ENCODE data around the gene ACOXL. TPM values are rescaled to one million over a fixed set of nuclear protein-coding genes. Genes with fewer than 3 reads are reported as not detected.

The ACOXL gene
- polyA plus RNA-seq, 3 donors, result 0.10 TPM; not detected in 2

DNA sequence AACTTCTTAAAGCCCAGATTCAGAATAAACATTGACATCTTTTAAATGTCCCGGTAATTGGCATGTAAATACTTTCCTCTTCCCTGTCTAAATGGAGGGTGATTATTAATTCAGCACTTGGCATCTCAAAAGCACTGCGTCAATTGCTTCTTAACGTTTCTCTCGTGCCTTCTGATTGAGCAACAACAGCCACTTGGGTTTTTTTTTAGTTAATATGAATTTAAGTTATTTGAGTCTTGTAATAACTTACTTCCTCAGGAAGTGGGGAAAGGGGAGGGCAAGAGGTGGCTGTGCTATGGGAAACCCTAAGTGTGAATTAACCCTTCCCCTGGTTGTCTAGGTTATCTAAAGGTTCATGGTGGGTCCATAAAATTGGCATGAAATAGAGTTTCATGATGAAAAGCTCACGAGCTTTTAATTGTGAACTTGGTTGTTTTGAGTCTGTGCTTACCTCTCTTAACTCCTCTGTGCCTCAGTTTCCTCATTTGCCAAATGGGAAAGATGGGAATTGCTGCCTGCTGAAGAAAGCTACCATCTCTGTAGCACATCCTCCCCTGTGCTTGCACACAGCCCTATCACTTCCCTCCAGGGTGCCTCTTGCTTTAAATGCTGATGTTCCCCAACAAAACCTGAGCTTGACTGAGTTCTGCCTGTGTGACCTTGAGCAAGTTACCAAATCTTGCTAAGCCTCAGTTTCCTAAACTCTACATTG is 262.0 kb downstream of the ACOXL start:
- 14 to 28% (median 14%) methylated on average over 5 of the region's 5 CpGs for WGBS, 3 donors
- H3K27ac ChIP-seq (ENCODE audit: low read depth, low read length), result no peak overlapping the region

DNA sequence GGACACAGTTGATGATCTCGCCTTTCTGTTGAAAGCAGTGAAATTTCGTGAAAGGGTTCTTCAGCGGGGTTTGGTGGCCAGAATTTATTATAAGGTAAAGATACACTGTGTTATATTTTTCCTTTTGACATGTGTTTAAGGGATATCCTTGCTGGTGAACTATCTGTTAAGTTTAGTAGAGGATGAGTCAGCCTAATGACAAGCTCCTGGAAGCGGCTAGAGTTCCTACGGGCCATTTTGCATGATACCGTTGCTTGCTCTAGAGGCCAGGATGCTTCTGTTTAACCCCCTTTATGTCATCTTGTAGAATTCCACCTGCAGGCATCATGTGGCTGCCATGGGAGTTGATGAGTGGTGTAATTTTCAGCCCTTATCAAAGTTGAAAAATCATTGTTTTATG is 263.5 kb downstream of the ACOXL start:
- 83 to 85% (median 85%) methylated on average over 6 of the region's 6 CpGs for WGBS, 3 donors
- no peak overlapping the region for H3K27ac ChIP-seq (ENCODE audit: low read depth, low read length)

DNA sequence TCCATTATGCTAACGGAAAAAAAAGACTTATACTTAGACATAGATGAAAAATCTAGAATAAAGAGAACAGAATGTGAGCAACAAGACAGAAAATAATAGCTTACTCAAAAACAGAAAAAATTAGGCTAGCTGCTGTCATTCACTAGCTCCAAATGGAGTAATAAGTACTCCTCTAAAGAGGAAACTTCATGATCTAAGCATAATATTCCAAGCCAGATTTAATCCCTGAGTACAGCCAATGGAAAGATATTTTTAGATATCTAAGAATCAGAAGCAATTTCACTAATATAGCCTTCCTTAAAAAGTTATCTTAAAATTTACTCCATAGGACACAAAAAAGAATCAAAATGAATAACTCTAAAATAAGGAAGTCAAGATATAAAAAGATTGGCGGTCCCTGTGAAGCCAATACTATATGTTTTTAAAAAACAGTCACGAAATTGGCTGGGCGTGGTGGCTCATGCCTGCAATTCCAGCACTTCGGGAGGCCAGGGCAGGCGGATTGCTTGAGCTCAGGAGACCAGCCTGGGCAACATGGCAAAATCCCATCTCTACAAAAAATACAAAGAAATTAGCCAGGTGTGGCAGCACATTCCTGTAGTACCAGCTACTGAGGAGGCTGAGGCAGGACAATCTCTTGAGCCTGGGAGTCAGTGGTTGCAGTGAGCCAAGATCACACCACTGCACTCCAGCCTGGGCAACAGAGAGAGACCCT is 265.1 kb downstream of the ACOXL start:
- H3K27ac ChIP-seq (ENCODE audit: low read depth, low read length), result no peak overlapping the region
- 60 to 64% (median 61%) methylated on average over 6 of the region's 6 CpGs for WGBS, 3 donors

DNA sequence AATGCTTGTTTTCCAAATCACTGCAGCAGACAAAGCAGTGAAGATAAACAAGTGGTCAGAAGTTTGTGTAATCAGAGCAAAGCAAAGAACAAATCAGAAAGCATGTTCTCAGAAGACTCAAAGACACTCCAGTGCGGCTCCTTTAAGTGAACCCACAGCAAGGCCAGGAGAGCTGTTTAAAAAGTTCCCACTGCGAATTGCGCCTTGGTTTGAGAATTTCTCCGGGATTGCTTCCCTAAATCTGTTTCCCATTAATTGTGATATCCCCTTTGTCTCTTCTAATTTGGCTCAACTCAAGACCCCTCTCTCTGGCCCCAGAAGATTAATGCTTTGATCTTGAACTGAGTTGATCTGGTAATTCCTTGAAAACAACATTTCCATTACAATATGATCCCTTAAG is 265.9 kb downstream of the ACOXL start:
- WGBS, 3 donors, result 43 to 54% (median 51%) methylated on average over 4 of the region's 4 CpGs
- H3K27ac ChIP-seq (ENCODE audit: low read depth, low read length), result no peak overlapping the region

DNA sequence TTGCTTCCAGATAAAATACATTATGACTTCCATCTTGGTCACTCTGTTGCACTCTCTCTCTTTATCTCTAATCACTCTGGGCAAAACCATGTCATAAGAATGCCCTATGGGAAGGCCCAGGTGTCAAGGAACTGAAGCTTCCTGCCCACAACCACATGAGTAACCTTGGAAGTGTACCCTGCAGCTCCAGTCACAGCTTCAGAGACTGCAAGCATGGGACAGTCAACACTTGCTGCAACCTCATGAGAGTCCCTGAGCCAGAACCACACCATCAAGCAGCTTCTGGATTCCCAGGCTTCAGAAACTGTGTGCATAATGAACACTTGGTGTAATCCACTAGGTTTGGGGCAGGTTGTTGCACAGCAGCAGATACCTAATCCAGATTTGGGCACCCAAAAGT is 267.3 kb downstream of the ACOXL start:
- no peak overlapping the region for H3K27ac ChIP-seq (ENCODE audit: low read depth, low read length)

DNA sequence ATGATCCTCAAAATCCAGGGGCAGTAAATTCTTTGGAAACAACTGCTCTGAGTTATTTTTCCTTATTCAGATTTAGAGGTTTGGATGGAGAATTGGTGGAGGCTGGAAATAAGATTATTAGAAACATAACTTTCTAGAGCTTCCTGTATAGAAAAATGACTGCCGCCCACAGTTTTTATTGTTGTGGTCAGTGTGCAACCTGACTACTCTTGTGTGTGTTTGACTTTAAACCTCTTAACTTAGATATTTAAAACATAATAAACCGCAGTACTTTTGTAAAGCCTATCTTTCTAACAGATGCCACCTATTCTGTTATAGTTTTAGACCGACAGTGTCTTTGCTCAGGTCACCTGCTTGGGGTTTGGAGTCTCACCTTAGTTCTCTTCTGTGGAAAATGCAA is 272.9 kb downstream of the ACOXL start:
- H3K27ac ChIP-seq (ENCODE audit: low read depth, low read length), result no peak overlapping the region
- 80 to 94% (median 90%) methylated on average over 3 of the region's 3 CpGs for WGBS, 3 donors

DNA sequence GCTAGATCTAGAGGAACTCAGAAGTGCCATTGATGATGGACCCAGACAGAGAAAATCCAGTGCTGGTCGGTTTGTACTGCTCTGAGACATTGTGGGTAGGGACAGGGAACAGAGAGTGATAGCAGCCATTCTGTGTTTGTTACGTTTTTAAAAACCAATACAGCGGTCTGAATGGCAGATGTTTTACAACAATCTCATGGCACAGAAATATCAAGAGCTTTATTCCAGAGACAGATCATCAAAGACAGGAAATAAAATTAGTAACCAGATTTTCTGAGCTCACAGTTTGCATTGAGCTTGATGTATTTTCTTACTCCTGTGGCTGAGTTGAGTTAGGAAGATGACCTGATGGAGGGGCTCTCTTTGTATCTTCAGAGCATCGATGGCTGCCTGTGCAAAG is 273.4 kb downstream of the ACOXL start:
- 76 to 91% (median 91%) methylated on average over 4 of the region's 4 CpGs for WGBS, 3 donors
- no peak overlapping the region for H3K27ac ChIP-seq (ENCODE audit: low read depth, low read length)

DNA sequence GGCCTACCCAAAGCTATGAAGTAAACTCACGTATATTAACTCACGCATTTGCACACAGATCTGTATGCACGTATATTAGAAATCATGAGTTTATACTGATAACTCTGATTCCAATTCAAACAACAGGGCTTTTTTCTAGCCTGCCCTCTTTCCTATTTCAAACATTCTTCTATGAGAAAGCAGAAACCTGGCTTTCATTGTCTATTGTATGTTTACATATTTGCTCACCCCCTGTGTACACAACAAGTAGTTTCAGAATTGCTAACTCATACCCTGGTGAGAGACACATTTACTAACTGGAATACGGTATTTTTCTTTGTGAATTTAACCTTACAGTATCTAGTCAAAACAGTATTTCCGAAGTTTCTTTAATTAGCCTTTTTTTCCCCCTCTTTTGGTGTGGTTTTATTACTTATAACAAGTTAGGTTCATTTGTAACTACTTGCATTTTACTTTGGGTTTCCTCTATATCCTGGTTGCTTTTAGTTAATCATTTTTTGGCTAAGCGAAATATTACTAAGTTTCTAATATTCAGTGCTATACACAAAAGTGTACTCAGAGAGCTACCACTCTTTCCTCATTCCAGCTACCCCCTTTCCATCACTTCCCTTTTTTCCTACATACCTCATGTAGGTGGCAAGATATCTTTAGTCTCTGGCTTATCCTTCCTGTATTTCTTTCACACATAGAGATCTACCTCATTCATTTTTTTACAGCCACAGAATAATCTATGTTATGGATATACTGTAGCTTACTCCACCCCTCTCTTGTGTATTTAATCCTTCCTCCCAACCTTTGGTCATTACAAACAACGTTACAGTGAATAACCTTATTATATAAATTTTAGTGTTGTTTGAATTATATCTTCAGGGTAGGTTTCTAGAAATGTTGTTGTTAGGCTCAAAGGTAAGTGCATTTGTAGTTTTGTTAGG is 275.6 kb downstream of the ACOXL start:
- 60 to 92% (median 79%) methylated on average over 7 of the region's 7 CpGs for WGBS, 3 donors
- no peak overlapping the region for H3K27ac ChIP-seq (ENCODE audit: low read depth, low read length)

DNA sequence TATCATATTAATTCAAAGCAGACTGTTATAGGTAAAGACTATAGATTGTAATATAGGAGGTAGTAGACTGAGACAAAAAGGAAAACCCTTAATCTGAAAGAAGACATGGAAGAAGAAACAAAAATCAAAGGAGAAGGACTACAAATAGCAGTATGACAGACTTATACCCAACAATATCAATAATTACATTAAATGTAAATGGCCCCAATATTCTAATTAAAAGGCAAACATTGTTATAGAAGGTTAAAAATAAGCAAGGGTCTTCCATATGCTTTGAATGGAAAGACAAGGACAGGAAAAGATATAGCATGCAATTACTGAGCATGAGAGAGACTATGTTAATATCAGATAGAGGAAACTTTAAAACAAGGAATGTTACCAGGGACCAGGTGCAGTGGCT is 278.8 kb downstream of the ACOXL start:
- no peak overlapping the region for H3K27ac ChIP-seq (ENCODE audit: low read depth, low read length)

DNA sequence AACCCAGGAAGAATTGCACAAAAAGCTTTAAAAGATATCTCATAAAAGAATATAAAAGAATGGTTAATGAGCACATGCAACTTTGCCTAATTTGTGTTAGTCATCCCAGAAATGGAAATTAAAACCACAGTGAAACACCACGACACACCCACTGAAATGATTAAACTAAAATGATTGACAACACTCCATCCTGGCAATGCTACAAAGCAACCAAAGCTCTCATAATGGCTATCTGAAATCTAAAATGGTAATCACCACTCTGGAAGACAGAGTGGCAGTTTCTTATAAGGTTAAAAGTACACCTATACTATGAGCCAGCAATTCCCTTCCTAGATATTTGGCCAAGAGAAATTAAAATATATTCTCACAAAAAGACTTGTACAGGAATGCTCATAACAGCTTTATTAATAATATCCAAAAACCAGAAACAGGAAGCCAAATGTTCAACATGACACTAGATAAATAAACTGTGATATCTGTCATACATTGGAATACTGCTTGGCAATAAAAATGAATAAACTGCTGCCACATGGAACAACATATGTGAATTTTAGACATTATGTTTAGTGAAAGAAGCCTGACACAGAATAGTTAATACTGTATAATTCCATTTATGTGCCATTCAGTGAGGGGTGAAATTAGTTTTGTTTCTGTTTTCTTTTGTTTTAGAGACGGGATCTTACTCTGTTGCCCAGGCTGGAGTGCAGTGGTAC is 283.1 kb downstream of the ACOXL start:
- no peak overlapping the region for H3K27ac ChIP-seq (ENCODE audit: low read depth, low read length)
- WGBS, 3 donors, result 67 to 70% (median 69%) methylated on average over 2 of the region's 2 CpGs

DNA sequence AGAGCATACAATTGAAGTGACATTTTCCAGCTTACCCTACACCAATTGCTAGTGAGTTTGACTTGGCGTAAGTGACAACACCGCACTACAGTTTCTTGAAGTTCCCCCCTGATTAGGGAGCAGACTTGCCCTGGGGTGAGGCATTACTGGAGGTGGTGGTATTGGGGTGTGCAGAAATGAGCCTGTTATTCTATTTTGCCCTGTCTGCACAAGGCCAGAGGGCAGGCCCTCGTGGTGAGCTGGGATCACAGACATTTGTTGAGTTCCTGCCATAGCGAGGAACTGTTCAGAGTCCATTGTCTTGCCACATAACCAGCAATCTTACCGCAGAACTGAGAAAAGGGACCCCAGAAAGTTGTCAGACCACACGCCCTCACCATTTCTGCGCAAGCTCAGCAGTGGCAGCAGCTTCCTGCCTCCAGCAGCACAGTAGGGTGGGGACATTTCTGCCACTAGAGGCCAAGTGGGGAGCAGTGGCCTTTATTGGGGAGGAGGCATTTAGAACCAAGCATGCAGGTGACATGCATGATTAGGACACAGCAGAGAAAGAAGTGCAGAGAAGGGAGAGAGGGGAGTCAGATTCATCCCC is 284.8 kb downstream of the ACOXL start:
- WGBS, 3 donors, result 70 to 88% (median 74%) methylated on average over 7 of the region's 7 CpGs
- H3K27ac ChIP-seq (ENCODE audit: low read depth, low read length), result no peak overlapping the region

DNA sequence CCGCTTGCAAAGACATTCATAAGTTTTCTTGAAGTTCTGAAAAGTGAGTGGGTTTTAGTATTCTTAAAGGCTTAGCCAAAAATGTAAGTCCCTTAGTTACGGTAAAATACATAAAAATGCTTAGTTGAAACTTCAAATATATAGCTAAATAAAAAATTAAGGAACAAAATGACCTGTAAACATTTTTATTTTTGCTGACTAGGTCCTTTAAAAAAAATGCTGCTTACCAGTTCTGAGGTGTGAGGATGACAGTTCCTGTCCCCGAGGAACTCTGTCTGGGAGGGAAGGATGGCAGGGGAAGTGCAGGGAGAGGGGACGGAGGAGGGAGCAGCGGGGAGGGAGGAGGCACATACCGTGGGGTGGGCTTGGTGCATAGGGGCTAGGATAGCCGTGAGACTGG is 285.5 kb downstream of the ACOXL start:
- 67 to 77% (median 77%) methylated on average over 7 of the region's 7 CpGs for WGBS, 3 donors
- H3K27ac ChIP-seq (ENCODE audit: low read depth, low read length), result no peak overlapping the region

DNA sequence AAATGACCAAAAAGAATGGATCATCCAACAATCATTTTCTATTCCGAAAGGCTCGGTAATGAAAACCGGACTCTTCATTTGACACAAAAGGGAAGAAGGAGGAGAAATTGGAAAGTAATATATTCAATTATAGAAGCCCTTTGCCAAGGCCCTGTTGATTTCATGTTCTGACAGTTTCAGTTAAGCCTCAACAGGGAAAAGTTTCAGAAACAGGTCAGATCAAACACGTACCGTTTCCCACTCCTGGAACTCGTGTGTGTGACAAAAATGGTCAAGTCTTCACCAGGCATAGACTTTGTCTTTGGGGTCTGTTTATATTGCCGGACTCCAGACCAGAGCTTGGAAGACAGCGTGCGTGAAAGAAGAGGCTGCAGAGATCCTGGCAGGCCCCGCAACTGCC is 287.0 kb downstream of the ACOXL start:
- 82 to 86% (median 85%) methylated on average over 10 of the region's 10 CpGs for WGBS, 3 donors
- H3K27ac ChIP-seq (ENCODE audit: low read depth, low read length), result no peak overlapping the region

DNA sequence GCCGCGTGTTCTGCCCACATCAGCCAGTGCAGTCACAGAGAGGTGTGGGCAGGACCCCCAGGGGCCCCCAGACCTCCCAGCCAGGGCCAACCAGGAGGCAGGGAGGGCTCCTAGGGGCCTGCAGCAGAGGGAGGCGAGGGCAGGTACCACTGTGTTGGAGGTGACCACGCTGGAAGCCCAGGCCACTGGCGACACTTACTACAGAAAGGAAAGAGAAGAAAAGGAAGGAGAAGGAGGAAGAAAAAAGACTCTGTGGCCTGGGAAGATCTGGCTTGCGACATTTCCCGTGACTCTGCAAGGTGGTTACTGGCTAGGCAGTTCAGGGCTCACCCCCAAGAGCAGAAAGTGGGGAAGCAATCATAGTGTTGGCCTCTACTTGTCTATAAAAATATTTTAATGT is 290.3 kb downstream of the ACOXL start:
- H3K27ac ChIP-seq (ENCODE audit: low read depth, low read length), result no peak overlapping the region
- 60 to 82% (median 71%) methylated on average over 7 of the region's 7 CpGs for WGBS, 3 donors

DNA sequence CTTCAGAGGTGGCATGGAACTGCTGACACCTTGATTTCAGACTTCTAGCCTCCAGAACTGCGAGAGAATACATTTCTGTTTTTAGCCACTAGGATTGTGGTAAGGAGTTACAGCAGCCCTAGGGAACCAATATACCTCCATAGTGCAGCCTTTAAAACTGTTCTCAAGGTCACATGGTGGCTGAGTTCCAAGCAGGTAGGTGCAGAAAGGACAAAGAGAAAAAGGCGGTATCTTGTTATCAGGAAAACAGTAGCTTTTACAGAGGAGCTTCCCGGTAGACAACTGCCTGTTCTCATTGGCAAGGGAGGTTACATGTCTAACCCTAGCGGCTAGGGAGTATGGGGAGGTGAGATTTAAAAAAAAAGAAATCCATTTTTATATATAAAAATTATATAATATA is 292.1 kb downstream of the ACOXL start:
- 63 to 88% (median 84%) methylated on average over 4 of the region's 4 CpGs for WGBS, 3 donors
- H3K27ac ChIP-seq (ENCODE audit: low read depth, low read length), result no peak overlapping the region

DNA sequence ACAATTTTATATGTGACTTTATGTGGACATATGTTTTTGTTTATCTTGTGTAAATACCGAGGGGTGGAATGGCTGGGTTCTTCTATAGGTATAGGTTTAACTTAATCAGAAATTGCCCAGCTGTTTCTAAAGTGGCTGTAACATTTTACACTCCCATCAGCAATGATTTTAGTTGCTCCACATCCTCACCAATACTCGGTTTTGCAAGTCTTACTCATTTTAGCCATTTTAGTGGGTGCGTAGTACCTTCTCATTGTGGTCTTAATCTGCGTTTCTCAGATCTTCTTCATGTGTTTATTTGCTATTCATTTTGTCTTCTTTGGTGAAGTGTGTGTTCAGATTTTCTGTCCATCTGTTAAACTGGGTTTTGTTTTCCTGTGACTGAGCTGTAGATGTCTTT is 292.9 kb downstream of the ACOXL start:
- H3K27ac ChIP-seq (ENCODE audit: low read depth, low read length), result no peak overlapping the region
- WGBS, 3 donors, result 65 to 70% (median 70%) methylated on average over 4 of the region's 4 CpGs

DNA sequence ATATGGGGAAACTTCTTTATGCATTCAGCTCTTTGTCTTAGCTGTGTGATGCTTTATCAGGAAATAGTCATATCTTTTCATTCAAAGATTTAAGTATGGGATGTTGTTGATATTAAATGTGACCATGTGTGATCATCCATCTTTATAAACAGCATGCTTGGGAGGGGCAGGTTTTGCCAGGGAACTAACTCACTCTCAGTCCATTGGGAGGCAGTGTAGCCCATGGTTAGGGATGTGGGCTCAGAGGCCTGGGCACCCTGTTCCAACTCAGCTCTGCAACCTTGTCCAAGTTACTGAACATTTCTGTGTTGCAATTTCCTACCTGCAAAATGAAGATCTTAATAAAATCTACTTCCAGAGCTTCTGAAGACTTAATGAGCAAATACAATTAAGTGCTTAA is 296.3 kb downstream of the ACOXL start:
- H3K27ac ChIP-seq (ENCODE audit: low read depth, low read length), result no peak overlapping the region

DNA sequence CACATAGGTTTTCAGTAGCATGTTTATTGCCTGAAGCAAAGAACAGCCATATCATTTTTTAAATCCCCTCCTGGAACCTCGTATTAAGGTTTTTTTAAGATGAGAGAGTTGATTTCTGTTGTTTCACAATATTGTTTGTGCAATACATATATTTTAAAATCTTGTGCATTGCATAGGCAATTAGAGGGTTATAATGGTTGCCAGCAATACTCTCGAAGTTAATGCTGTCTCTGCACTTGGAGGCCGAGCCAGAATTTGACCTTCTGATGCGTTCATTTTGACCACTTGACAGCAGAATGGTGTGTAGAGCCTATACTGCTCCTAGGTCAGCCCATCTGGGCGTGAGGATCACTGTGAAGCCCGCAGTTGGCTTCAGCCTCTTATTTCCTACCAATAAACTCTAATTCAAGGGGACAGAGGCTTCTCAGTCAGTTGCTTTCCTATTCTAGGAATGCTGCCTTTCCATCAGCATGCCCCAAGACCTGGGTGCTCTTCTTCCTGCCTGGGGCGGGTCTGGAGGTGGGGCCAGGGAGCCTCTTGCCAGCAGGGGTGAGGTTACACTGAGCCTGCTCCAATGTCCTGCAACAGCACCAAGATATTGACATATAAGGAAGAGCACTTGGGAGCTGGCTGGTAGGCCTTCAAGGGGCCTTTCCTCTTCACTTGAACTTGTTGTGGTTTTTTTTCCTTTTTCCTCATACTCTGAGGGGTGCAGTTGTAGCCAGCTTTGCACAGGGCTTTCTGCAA is 297.0 kb downstream of the ACOXL start:
- 59 to 74% (median 59%) methylated on average over 7 of the region's 7 CpGs for WGBS, 3 donors
- no peak overlapping the region for H3K27ac ChIP-seq (ENCODE audit: low read depth, low read length)

Measured in adipose tissue (tissue), 3 donors.